Suppressor macrophage treated with lipopolysaccharide for 4 hours (primary cell): ENCODE measurements around the gene MFF.
"Not testable (repeated sequence)": the region's sequence is repeated elsewhere in the genome, so short reads cannot be mapped to it uniquely, and the experiment has no call there.

ENCODE experiments used
- DNase-seq: peaks from one replicate; pipeline ENCODE4 v3.0.0-alpha.2; 2020

Gene MFF

DNA sequence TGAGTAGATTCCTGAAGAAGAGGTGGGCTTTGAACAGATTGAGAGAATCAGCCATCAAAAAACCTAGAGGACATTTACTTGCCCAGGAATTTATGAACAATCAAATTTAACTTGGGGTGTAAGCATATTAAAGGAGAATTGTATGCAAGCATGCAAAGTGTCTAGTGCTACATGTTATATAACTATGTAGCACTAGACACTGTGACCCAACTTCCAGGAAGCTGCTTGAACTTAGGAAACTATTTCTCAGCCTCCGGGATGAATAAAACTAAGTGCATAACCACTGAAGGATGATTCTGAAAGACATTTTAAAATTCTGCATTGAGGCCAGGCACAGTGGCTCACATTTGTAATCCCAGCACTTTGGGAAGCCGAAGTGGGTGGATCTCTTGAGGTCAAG is 12.4 kb downstream of the MFF start:
- DNase-seq: no peak

DNA sequence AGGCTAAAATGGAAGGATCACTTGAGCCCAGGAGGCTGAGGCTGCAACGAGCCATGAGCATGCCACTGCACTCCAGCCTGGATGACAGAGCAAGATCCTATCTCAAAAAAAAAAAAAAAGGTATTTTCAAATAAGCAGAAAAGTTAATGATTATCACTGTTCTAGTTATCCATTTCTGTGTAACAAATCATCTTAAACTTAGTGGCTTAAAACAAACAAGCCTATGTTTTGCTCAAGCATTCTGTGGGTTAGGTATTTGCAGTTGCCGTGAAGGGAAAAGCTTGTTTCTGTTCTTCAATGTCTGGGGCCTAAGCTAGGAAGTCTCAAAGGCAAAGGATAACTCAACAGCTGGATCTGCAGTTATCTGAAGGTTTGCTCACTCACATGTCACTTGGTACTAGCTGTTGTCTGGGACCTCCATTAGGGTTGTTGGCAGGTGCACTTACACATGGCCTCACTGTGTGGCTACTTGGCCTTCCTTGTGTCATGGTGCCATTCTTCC is 14.1 kb downstream of the MFF start:
- no peak for DNase-seq

GRCh38 chr2:227340106-227340505 is 15.1 kb downstream of the MFF start:
- DNase-seq: no peak

DNA sequence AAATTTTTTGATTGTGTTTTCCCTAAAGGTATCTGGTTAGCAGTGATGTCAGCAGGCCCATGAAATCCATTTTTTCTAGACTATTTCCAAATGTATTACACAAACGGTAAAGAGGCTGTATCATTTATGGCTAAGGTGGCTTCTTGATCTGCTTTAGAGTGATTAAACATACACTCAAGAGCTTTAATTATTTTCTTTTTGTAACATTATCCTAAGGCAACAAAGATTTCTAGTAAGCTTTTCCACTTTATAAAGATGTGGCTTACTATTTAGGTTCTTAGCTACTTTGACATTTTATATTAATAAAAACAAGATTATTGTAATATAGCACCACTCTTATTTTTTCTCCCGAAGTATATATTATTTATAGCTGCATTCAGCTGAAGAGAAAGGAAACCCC is 16.5 kb downstream of the MFF start:
- no peak for DNase-seq

- no peak for DNase-seq
These were observed 19.2 kb downstream of the MFF start for GRCh38 chr2:227344231-227344630.

DNA sequence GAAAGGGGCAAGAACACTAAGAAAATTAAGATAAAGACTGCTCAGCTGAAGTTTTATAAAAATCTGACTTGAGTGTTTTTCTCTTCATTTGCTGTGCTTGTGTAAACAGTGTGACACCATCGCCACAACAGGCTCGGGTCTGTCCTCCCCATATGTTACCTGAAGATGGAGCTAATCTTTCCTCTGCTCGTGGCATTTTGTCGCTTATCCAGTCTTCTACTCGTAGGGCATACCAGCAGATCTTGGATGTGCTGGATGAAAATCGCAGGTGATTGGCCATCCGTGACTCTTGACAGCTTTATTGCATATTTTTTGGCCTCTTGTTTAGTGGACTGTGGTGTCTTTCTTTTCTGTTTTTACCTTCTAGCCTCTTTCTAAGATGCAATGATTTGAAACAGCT is 22.1 kb downstream of the MFF start:
- DNase-seq: no peak

DNA sequence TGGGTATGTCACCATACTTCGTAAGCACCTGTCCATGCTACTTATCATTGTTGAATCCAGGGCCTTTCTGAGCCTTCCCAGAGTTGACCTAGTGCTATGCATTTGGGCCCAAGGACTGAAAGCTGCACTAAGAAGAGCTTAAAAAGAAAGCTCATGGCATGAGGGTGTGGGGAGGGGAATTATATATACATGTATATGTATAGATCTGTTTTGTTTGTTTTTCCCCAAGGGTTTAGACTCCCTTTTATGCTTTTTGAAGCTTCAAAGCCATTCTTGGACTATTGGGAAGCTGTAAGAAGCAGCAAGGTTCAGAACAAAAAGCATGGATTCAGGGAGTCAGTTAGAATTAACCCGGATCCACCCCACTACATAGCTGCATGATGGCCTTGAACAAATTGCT is 23.3 kb downstream of the MFF start:
- no peak for DNase-seq

GRCh38 chr2:227349989-227350612 is 25.1 kb downstream of the MFF start:
- DNase-seq: no peak

GRCh38 chr2:227351639-227352038 is 26.6 kb downstream of the MFF start:
- DNase-seq: no peak

- DNase-seq: no peak
These were observed 35.3 kb downstream of the MFF start for GRCh38 chr2:227360351-227360750.

DNA sequence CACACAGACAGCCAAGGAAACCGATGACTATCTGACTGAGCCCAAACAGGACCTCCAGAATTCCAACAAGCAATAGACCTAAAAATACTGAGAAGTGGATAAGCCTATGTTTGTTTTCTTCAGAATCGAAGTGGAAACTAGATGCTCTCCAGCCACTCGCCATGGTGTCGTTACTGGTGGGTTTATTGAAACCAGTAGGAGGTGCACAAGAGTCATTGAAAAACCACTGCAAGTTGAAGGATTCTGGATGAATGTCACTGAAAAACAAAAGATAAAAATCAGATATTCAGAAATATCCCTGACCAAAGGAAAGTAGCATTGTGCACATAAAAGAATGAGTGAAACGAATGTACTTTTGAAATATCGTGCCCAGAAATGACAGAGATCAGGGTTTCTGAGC is 38.7 kb downstream of the MFF start:
- DNase-seq: peak; percentile 49

- DNase-seq: not testable (repeated sequence)
These were observed 39.7 kb downstream of the MFF start for GRCh38 chr2:227364585-227365263.

- no peak for DNase-seq
These were observed 40.8 kb downstream of the MFF start for GRCh38 chr2:227365833-227366232.

- peak; percentile 34 for DNase-seq
These were observed 41.8 kb downstream of the MFF start for GRCh38 chr2:227366769-227367426.

DNA sequence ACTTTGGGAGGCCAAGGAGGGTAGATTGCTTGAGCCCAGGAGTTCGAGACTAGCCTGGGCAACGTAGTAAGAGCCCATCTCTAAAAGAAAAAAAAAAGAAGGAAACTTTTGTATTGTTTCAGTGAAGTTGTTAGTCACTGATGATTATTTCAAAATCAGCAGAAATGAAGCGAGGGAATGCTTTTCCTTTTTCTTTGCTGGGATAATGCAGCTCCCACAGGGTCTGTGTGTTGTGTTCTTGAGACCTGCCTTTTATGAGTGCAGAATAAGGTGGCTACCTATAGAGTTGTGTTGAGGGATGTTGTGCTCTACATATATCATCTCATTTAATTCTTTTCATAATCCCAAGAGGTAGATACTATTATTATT is 42.4 kb downstream of the MFF start:
- peak; percentile 29 for DNase-seq

- peak; percentile 80 for DNase-seq
These were observed 43.5 kb downstream of the MFF start for GRCh38 chr2:227368574-227368973.

DNA sequence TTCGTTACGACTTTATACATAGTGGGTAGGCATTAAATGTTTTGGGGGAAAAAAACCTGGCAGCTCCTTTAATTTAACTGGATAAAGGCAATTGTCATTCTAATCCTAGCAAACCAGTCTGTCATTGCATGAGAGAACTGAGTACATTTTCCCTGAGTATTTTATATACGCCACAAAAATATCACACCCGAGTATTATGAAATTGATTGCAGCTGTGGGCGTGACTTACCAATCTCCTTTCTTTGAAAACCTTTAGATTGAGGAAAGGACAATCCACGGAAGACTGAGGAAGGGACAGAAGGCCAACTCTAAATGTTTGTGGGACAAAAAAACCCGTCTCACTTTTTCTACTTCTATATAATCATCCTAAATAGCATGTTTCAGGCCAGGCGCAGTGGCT is 45.0 kb downstream of the MFF start:
- DNase-seq: peak; percentile 54

DNA sequence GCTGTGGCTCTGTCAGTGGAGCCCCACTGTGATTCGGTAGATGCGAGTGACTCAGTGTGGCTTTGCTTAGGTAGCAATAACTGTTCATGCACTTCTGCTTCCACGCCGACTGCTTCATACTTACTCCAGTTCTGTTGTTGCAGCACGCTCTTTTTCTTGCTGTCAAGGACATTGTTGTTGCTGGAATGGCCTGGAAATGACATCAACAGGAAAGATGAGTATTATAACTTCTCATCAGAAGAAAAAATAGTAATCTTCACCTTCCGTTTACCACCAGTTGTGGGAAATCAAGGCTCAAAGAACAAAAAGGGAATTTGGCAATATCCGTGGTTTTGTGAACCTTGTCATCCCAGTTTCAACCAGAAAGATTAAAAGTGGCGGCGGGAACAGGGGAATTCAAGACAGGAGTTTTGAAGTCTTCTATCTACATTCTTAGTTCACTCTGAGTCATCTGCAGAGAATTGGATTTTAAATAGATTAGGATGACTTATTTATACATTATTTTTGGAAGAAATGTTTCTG is 45.8 kb downstream of the MFF start:
- DNase-seq: peak; percentile 95

DNA sequence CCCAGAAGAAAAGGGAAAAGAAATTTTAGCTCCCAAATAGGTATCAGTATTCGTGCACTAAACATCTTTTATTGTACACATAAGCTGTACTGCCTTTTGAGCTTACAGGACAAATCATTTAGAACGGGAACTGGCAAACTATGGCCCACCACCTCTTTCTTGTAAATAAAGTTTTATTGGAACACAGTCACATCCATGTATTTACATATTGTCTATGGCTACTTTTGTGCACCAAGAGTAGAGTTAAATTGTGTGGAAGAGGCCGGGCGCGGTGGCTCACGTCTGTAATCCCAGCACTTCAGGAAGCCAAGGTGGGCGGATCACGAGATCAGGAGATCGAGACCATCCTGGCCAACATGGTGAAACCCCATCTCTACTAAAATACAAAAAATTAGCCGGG is 48.3 kb downstream of the MFF start:
- no peak for DNase-seq

GRCh38 chr2:227374158-227374557 is 49.1 kb downstream of the MFF start:
- peak; percentile 50 for DNase-seq

DNA sequence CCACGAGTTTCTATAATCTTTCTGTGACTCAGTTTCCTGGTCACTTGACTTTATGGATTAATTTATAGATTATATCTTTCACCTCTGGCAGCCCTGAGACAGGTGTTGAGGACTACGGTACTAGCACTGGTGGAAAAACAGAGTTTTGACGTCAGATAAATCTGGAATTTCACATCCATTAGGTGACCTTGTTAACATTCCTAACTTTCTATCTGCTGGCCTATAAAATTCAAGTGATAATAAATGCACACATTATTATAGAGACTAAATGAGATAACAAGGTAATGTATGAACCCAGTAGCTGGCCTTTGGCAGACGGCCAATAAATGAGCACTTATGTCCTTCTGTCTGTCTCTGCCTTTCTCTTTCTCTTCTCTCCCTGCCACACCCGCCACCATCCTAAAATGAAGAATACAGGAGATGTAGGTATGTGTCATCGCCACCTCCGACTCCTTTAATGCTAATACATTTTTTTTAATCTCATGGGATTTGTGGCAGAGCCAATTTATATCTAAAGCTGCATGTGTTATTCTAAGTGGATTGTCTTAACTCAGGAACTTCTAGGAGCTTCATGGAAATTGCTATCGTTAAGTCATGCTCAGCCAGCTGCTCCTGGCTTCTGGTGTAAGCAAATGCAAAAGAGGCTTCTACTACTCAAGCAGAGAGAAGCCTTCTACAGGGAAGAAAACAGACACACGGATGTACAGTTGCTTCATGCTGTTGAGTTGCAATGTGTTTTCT is 51.8 kb downstream of the MFF start:
- no peak for DNase-seq

DNA sequence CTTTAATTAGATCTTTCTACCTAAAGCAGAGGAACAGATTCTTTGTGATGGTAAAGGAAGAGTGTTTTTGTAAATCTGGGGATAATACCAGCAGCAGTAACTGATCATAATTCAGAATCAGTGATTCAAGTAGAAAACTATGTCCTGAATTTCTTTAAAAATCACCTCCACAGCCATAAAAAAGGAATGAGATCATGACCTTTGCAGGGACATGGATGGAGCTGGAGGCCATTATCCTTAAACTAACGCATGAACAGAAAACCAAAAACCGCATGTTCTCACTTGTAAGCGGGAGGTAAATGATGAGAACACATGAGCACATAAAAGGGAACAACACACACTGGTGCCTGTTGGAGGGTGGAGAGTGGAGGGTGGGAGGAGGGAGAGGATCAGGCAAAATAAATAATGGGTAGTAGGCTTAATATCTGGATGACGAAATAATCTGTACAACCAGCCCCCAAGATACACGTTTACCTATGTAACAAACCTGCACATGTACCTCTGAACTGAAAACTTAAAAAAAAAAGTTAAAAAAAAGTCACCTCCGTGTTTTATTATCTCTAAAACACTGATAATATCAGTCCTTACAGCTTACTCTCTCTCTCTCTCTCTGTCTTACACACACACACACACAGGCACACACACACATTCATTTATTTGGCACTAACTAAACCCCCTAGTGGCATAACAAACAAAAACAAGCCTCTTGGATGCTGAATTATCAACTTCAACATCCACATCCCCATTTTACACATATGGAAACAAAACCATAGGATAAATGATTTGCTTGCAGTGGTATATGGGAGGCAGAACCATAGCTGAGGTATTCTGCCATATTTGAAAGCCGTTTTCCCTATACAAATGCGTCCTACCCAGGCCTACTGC is 52.7 kb downstream of the MFF start:
- no peak for DNase-seq
